HG02885 (cell line): ENCODE measurements around the gene MAP3K4.
"Not testable (repeated sequence)": the region's sequence is repeated elsewhere in the genome, so short reads cannot be mapped to it uniquely, and the experiment has no call there.

Experiments
- ATAC-seq: cut with Tn5 transposase; IDR thresholded peaks from one replicate; pipeline ENCODE4 v1.9.1; 2021; ENCODE audit warnings: mild to moderate bottlenecking; ENCODE audit not compliant: unreplicated experiment, poor library complexity

MAP3K4 gene

DNA sequence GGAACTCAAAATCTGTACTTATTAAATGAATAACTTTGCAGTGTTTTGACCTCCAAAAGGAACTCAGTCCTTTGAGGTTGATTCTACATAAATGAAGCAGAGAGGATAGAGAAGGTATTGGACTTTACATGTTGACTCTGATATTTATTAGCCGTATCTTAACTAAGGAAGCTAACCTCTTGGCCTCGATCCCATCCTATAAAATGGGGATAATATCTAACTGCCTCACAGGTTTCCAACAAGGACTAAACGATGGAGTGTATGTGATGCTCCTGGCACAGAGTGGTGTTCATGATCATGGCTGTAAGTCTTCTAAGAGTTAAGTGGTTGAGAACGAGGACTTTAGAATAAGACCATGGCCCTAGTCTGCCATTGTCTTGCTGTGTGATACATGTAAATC is 24.2 kb upstream of the MAP3K4 start:
- ATAC-seq: no peak

GRCh38 chr6:160967833-160968232 is 23.7 kb upstream of the MAP3K4 start:
- no peak for ATAC-seq

DNA sequence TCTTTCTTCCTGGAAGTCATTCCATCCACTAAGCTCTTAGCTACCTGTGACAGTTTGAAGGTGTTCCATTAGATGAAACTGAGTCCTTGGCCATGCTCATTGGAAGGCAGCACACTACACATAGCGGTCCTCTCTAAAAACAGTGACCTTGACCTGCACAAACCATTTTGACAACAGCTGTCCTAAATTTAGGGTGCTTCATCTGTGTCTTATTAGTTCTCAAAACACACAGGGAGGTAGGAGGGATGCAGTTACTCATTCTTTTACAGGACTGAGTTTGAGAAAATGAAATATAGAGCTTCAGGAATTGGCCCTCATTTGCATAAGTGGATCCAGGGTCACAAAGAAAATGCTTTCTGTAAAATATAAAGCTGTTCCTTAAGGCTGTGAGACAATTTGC is 20.4 kb upstream of the MAP3K4 start:
- ATAC-seq: no peak

DNA sequence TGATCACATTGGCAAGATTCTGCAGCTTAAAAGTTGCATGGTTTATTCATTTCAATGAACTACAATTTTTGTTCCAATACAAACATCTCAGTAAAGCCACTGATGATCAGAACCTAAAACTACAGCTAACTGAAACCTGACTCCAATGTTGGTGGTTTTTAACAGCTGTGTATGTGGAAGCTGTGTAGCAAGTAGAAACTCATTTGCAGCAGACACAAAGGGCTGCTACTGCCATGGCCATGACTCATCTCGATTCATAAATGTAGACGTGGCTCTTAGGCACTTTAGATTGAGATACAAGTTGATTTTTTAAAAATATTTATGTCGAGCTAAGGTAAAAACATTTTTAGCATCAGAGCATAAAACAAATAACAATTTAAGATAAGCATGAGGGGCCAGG is 19.5 kb upstream of the MAP3K4 start:
- ATAC-seq: peak; percentile 56

DNA sequence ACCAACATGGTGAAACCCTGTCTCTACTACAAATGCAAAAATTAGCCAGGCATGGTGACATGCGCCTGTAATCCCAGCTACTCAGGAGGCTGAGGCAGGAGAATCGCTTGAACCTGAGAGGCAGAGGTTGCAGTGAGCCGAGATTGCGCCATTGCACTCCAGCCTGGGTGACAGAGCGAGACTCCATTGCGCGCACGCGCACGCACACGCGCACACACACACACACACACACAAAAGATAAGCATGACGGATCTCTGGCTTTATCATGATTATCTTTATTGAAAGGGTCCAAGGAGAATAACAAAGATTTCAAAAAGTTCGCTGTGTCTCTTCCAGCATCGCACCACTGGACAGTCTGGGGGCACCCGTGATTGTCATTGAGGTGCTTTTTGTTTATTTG is 19.0 kb upstream of the MAP3K4 start:
- ATAC-seq: not testable (repeated sequence)

DNA sequence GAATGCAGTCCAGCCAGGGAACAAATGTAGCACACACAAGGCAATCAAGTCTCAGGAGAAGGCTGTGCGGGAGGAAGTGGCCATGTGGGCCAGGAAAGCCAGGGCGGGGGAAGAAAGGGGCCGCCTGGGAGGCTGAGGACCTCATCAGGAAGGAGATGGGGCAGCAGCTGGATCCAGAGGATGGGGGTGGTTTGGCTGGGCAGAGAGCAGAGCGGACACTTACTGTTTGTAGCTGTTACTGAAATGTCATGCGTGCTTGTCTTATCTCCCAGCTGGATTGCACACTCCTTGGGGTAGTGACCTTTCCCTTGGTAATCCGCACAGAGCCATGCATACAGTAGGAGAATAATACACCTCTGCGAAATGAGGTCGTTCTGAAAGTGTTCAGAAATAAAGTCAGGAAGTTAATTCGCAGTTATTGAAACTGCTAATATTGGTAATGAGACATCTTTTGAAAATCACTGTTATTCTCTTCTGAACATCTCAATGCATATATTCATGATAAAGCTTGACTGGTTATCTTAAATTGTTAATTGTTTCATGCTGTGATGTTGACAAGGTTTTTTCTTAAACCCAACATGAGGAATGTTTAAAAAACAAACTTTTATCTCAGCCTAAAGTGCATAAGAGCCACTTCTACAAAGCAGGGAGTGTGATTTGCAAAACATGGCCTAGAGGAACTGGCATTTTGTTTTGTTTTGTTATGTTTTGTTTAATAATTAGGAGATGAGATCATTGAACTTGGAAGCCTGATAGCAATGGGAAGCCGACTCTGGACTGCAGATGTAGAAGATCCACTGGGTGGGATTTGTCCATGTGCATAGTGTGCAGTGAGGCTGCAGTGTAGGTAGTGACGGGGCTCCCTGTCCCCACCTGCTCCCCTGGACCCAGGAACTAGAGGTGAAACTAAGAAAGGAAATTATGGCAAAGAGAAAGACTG is 18.0 kb upstream of the MAP3K4 start:
- no peak for ATAC-seq

DNA sequence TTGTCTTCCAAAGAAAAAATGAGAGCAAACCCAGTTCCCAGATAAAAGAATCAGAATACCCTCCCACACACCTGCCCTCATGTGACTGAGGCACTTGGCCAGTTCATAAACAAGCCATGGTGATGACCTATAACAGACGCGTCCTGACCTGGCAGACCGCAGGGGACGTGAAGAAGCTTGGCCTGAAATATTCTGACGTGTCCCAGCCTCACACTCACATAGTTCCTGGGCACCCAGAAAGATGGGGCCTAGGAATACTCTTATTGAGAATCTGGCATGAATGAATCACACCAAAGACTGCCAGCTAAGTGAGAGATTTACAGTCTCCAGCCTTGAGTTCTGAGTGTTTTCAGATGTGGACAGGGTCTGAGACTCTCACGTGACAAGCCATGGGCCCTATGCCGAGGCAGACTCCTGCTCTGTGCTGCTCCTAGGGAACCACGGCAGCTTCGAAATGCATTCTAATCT is 17.2 kb upstream of the MAP3K4 start:
- ATAC-seq: no peak

DNA sequence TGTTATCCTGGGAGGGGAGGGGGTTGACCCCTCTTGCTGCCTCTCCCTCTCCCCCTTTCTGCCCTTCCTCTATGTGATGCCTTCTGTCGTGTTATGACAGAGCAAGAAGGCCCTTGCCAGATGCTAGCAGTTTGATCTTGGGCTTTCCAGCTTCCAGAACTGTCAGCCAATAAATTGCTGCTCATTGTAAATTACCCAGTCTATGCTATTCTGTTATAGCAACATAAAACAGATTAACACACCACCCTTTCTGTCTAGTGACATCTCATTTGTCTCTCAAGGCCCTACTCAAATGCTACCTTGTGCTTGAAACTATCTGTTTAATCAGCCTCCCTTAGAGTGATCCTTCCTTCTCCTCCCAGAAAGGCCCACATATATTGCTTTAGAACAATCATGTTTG is 16.4 kb upstream of the MAP3K4 start:
- no peak for ATAC-seq

GRCh38 chr6:160975961-160976360 is 15.6 kb upstream of the MAP3K4 start:
- ATAC-seq: not testable (repeated sequence)

DNA sequence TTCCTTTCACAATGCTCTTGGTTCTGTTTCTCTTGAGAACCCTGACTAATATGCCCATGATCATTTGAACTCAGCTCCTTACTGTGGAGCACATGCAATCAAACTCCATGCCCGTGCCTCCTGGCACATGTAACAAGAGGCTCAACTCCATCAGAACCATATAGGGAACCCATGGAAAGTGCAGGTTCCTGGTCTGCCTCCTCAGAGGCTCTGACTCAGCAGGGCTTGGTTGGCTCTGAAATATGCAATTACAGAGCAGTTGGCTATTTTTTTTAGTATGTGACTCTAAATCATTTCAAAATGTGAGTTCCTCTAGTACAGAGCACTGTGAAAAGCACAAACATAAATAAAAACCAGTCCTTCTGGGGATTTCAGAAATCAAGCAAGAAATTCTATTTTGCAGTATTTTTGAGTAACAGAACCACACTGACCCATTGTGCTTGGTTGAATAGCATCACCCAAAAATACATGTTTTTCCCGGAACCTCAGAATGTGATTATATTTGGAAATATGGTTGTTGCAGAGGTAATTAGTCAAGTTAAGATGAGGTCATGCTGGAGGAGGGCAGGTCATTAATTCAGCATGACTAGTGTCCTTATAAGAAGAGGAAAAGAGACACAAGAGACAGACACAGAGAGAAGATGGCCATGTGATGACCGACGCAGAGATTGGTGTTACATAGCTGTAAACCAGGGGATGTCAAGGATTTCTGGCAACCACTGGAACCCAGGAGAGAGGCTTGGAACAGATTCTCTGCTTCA is 13.2 kb upstream of the MAP3K4 start:
- ATAC-seq: no peak

GRCh38 chr6:160979061-160979708 is 12.4 kb upstream of the MAP3K4 start:
- no peak for ATAC-seq

DNA sequence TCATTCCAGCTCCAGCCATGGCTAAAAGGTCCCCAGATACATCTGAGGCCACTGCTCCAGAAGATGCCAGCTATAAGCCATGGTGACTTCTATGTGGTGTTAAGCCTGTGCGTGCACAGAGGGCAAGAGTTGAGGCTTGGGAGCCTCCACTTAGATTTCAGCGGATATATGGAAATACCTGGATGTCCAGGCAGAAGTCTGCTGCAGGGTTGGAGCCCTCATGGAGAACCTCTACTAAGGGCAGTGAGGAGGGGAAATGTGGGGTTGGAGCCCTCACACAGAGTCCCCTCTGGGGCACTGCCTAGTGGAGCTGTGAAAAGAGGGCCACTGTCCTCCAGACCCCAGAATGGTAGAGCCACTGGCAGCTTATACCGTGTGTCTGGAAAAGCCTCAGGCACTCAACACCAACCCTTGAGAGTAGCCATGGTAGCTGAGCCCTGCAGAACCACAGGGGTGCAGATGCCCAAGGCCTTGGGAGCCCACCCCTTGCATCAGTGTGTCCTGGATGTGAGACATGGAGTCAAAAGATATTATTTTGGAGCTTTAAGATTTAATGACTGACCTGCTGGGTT is 8.1 kb upstream of the MAP3K4 start:
- not testable (repeated sequence) for ATAC-seq

- no peak for ATAC-seq
These were observed 4.7 kb upstream of the MAP3K4 start for GRCh38 chr6:160986851-160987250.

DNA sequence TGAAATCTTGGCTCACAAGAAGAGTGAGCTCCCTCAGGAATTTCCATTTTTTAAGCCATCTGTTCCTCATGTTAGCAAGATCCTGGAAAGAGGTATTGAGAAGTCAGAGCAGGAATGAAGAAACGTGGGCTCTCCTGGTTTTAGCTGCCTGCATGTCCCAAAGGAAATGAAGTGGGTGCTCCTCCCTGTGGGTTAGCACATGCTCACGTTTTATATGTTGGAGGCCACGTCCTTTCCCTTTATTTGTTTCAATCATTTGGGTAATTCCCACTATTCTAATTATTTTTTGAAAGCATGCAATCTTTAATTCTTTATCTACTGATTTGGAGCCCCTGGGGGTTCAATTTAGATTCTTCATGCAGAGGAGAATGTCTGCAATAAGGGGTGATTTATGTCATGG is 4.3 kb upstream of the MAP3K4 start:
- no peak for ATAC-seq

GRCh38 chr6:160990847-160991405 is 643 bp upstream of the MAP3K4 start:
- ATAC-seq: no peak

DNA sequence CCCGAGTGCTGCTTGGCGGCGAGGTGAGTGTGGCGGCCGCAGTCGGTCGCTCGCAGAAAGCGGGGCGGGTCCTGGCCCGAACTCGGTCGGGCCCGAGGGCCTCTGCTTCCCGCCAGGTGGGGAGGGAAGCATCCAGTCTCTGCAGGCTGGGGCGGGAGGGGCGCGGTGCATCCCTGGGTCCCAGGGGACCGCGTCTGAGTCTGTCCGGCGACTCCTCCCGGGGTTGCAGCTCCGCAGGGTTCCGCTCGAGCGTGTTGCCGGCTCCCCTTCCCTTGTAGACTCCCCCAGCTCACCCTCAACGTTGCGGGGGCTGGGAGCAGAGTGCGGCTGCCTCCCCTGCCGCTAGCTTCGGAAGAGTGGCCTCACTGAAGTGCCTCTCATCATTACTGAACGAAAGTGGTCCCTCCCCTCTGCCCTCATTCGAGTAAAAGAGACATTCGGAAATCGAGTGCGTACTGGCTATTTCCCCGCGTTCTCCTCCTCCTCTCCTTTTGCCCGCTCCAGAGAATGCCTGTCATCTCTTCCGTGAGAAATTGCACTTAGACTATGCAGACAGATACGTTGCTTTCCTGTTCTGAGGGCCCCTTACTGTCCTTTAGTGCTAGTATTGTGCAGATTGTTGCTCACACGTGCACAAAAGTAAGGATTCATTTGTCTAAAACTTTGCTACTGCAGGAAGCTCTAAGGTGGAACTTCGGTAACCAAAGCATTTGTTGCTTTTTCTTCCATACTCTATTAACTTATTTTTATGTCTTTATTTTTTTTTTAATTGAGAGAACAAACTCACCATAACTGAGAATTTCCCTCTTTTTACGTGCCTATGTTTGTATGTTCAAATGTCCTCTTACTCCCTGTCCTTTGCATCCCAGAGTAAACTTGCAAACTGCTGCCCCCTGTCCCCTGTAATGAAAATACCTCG is 751 bp downstream of the MAP3K4 start:
- ATAC-seq: peak; percentile 51

DNA sequence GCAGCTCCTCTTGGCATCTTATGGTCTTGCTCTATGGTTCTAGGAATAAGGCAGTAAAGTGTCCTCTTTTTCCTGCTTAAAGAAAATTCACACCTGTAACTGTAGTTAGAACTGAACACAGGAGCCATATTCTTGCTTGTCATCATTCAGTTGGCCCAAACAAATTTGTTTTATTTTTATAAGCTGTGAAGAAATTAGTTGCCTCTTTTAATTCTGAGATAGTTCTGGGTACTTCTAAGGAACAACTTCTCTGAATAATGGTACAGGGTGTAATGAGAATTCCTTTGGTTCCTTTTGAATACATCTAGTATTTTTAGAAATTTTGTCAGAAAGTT is 1.4 kb downstream of the MAP3K4 start:
- ATAC-seq: no peak

DNA sequence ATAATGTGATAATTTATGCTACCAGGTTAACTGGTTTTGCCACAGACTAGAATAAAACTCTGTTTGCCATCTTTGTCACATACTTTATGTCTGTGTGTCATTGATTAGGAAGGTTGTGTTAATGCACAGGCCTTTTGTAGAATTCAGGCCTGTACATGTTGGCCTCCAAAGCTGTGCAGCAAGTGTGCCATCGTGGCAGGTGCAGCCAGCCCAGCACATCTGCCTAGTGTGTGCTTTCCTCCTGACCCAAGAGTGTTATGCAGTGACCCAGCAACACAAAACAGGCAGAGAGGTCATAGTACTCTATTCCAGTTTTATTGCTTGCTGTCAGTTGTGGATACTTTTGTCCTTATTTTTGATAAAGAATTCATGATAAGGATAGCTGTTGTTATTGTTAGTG is 3.7 kb downstream of the MAP3K4 start:
- ATAC-seq: no peak

GRCh38 chr6:160996131-160996601 is 4.6 kb downstream of the MAP3K4 start:
- ATAC-seq: no peak
